Smooth muscle cell (in vitro differentiated cells): ENCODE results near the gene SDR39U1. TPM values are rescaled to one million over a fixed set of nuclear protein-coding genes. Genes with fewer than 3 reads are reported as not detected.

ENCODE experiments used
- DNase-seq: peaks from one replicate; lab custom pipeline; 2025; ENCODE audit not compliant: unreplicated experiment; lab: John Stamatoyannopoulos, UW
- H2AFZ ChIP-seq: fragments of 200-600 bp; sonication (generic); 2 replicates; pipeline ENCODE4 v1.6.0; 2016; ENCODE audit warnings: antibody characterized with exemption, low read depth, mild to moderate bottlenecking
- H3F3A ChIP-seq: fragments of 200-600 bp; sonication (generic); 2 replicates; pipeline ENCODE4 v1.6.0; 2017; ENCODE audit warnings: antibody characterized with exemption, low read depth
- H3K27ac ChIP-seq: fragments of 200-600 bp; sonication (generic); 2 replicates; pipeline ENCODE4 v1.5.1; 2016; ENCODE audit warnings: low read depth, mild to moderate bottlenecking
- H3K27me3 ChIP-seq: fragments of 200-600 bp; sonication (generic); 2 replicates; pipeline ENCODE4 v1.6.1; 2016; ENCODE audit warnings: low read depth, mild to moderate bottlenecking
- H3K36me3 ChIP-seq: fragments of 200-600 bp; sonication (generic); 2 replicates; pipeline ENCODE4 v1.5.1; 2016; ENCODE audit warnings: low read depth
- H3K4me1 ChIP-seq: fragments of 200-600 bp; sonication (generic); 2 replicates; pipeline ENCODE4 v1.5.1; 2016; ENCODE audit warnings: low read depth
- H3K4me2 ChIP-seq: fragments of 200-600 bp; sonication (generic); 2 replicates; pipeline ENCODE4 v1.6.0; 2016; ENCODE audit warnings: mild to moderate bottlenecking
- H3K4me3 ChIP-seq: fragments of 200-600 bp; sonication (generic); 2 replicates; pipeline ENCODE4 v1.5.1; 2016; ENCODE audit warnings: mild to moderate bottlenecking
- H3K79me2 ChIP-seq: fragments of 200-600 bp; sonication (generic); 2 replicates; pipeline ENCODE4 v1.6.0; 2016; ENCODE audit warnings: low read depth, mild to moderate bottlenecking
- H3K9ac ChIP-seq: fragments of 200-600 bp; sonication (generic); 2 replicates; pipeline ENCODE4 v1.6.0; 2016; ENCODE audit warnings: low read depth
- H3K9me3 ChIP-seq: fragments of 200-600 bp; sonication (generic); replicated peaks from 2 replicates; pipeline ENCODE4 v1.5.1; 2016; ENCODE audit warnings: low read depth
- H4K20me1 ChIP-seq: fragments of 200-600 bp; sonication (generic); 2 replicates; pipeline ENCODE4 v1.6.0; 2016; ENCODE audit warnings: low read depth
- CTCF ChIP-seq: fragments of 200-600 bp; sonication (generic); IDR thresholded peaks from 2 replicates; pipeline ENCODE4 v1.5.1; 2017; ENCODE audit warnings: borderline replicate concordance, mild to moderate bottlenecking, antibody characterized with exemption; ENCODE audit not compliant: insufficient read depth, poor library complexity, severe bottlenecking
- WGBS: methylation state at CpG from one replicate; pipeline ENCODE4 v1.1.7; 2016; ENCODE audit warnings: low lambda C conversion rate; 5-methylcytosine and 5-hydroxymethylcytosine counted together
- polyA plus RNA-seq: library from polyadenylated mRNA; unstranded; fragments of >200 nt; fragmentation: Nextera tagmentation; extraction: Ambion mirVana; gene quantifications from 2 replicates; pipeline ENCODE4 v1.2.1, GENCODE V29; 2016
- total RNA-seq: library from RNA; depleted of rRNA; stranded (reverse); fragments of >200 nt; gene quantifications from 2 replicates; pipeline ENCODE4 v1.2.3, GENCODE V29; 2014

The SDR39U1 gene
- total and polyA plus RNA-seq, 2 experiments from 2014 or later = 21.6 to 62.6 TPM

- H3F3A ChIP-seq = no peaks in the 10 kb centered on the region
- H3K9ac ChIP-seq = peak overlapping the region; percentile 50
- no peak overlapping the region for H2AFZ ChIP-seq
- H3K79me2 ChIP-seq = peaks cover 51% of the 10 kb centered on the region
- TF ChIP-seq CTCF = no peak
- 72% methylated on average over 4 of the region's 4 CpGs for WGBS
- H3K4me2 ChIP-seq = peak overlapping the region; percentile 89
- H3K27me3 ChIP-seq = no peaks in the 10 kb centered on the region
- H3K4me3 ChIP-seq = peak overlapping the region; percentile 83
- H3K4me1 ChIP-seq = peaks cover 32% of the 10 kb centered on the region
- DNase-seq = no peak
- no peak overlapping the region for H3K27ac ChIP-seq
- no peaks in the 10 kb centered on the region for H3K36me3 ChIP-seq
- H4K20me1 ChIP-seq = peaks cover 34% of the 10 kb centered on the region
- no peaks in the 10 kb centered on the region for H3K9me3 ChIP-seq
Observed at GRCh38 chr14:24399999-24400718, 42.4 kb downstream of the SDR39U1 start.

DNA sequence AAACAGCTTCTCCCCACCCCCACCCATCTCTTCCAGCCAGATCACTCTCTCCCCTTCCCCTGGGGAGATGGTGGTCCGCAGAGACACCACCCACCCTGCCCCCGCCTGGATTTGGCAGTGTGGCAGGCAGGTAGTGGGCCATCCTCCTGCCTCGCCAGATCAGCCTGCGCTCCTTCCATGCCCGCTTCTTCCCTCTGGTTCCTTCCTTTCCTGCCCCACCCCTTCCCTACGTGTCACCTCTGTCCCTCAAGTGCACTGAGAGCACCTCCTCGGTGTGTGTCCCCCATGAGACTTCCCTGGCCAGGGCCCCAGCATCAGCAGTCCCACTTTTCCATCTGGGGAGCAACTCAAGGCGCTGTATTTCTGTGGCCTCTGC, 43.1 kb downstream of the SDR39U1 start:
- Histone ChIP-seq H4K20me1 (peaks cover 29% of the 10 kb centered on the region), H3K4me2 (peak overlapping the region; percentile 89), H3K27ac (no peak overlapping the region), H2AFZ (peak overlapping the region; percentile 31), H3K4me3 (peak overlapping the region; percentile 83), H3K27me3 (no peaks in the 10 kb centered on the region), H3K9ac (peak overlapping the region; percentile 50), H3K79me2 (peaks cover 44% of the 10 kb centered on the region), H3F3A (no peaks in the 10 kb centered on the region), H3K36me3 (no peaks in the 10 kb centered on the region), H3K4me1 (peaks cover 32% of the 10 kb centered on the region), H3K9me3 (no peaks in the 10 kb centered on the region)
- TF ChIP-seq CTCF = no peak
- 24% methylated on average over 4 of the region's 8 CpGs for WGBS
- no peak for DNase-seq

- Histone ChIP-seq H3F3A (no peaks in the 10 kb centered on the region), H3K4me1 (peaks cover 32% of the 10 kb centered on the region), H3K4me2 (peak within 1 kb of the TSS; percentile 89), H2AFZ (peak within 1 kb of the TSS; percentile 31), H3K4me3 (peak within 1 kb of the TSS; percentile 83), H3K27ac (peak within 1 kb of the TSS; percentile 26), H3K27me3 (no peaks in the 10 kb centered on the region), H3K9me3 (no peaks in the 10 kb centered on the region), H4K20me1 (peaks cover 23% of the 10 kb centered on the region), H3K9ac (peak within 1 kb of the TSS; percentile 50), H3K36me3 (no peaks in the 10 kb centered on the region), H3K79me2 (peaks cover 38% of the 10 kb centered on the region)
- WGBS = 4% methylated on average over 16 of the region's 57 CpGs
- DNase-seq = peak; percentile 18
- no peak for TF ChIP-seq CTCF
Observed at GRCh38 chr14:24398653-24399446, 43.7 kb downstream of the SDR39U1 start, which contains the start of gene NYNRIN. Gene NYNRIN, plus strand, starts transcription at chr14:24399003. Its CDS starts 244 bp downstream, at chr14:24399247.
